GM19035 (cell line): Measurements from ENCODE around the gene DNPEP.
"Not testable (repeated sequence)": the region's sequence is repeated elsewhere in the genome, so short reads cannot be mapped to it uniquely, and the experiment has no call there.

ENCODE experiments used
- ATAC-seq: cut with Tn5 transposase; IDR thresholded peaks from one replicate; pipeline ENCODE4 v1.9.1; 2021; ENCODE audit not compliant: unreplicated experiment

Gene DNPEP

DNA sequence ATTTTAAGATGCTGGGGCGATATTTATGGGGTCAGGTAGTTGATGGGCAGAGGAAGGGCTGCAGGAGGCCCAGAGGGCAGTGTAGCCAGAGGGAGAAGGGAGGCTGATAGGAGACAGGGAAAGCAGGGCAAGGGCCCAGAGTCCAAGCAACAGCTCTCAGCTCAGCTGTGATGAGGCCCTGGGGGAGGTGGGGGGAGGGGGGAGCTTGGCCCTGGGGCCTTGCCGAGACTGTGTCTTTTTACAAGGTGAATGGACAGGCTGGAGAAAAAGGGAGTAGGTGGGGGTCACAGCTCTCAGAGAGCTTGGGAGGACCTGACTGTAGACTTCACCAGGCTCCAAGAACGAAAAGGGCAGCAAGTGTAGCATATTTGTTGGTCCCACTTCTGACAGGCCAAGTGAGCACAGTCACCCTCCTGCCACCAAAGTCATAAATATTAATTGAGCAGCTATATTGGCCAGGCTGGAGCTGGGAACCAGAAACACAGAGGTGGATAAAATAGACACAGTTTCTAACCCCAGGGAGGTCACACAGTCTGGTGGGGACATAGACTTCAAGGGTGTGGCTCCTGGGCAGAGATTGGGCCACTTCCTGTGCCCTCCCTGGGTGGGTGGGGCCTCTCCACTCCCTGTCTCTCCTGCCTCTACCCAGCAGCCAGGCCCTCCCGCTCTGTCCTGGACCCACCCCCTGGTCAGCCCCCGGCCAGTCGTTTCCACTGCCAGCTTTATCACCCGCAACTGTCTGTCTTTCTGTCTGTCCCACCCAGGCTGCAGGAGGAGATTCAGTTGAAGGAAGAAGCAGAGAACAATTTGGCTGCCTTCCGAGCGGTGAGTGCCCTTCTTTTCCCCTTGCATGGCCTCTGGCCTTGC, 31.9 kb upstream of the DNPEP start:
- no peak for ATAC-seq

DNA sequence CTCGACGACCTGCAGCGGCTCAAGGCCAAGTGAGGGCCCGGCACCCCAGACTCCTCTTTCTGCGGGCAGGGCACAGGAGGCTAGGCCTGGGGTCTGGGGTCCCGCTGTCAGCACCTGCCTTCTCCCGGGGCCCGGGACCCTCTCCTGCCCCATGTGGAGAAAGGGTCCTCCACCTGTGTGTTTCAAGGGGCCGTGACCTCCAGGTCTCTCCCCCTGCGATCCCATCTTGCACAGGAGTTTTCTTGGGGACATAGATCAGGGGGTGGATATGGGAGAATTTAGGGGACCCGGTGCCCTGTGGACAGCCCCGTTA, 31.3 kb upstream of the DNPEP start:
- no peak for ATAC-seq

DNA sequence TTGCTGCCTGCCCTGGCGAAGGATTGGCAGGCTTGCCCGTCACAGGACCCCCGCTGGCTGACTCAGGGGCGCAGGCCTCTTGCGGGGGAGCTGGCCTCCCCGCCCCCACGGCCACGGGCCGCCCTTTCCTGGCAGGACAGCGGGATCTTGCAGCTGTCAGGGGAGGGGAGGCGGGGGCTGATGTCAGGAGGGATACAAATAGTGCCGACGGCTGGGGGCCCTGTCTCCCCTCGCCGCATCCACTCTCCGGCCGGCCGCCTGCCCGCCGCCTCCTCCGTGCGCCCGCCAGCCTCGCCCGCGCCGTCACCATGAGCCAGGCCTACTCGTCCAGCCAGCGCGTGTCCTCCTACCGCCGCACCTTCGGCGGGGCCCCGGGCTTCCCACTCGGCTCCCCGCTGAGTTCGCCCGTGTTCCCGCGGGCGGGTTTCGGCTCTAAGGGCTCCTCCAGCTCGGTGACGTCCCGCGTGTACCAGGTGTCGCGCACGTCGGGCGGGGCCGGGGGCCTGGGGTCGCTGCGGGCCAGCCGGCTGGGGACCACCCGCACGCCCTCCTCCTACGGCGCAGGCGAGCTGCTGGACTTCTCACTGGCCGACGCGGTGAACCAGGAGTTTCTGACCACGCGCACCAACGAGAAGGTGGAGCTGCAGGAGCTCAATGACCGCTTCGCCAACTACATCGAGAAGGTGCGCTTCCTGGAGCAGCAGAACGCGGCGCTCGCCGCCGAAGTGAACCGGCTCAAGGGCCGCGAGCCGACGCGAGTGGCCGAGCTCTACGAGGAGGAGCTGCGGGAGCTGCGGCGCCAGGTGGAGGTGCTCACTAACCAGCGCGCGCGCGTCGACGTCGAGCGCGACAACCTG, 30.7 kb upstream of the DNPEP start, which contains the start of gene DES:
TSS of gene DES (plus strand) at position 223 of the 857 bp plus-strand sequence. CDS start at position 309, 86 bp downstream.
- ATAC-seq: no peak

DNA sequence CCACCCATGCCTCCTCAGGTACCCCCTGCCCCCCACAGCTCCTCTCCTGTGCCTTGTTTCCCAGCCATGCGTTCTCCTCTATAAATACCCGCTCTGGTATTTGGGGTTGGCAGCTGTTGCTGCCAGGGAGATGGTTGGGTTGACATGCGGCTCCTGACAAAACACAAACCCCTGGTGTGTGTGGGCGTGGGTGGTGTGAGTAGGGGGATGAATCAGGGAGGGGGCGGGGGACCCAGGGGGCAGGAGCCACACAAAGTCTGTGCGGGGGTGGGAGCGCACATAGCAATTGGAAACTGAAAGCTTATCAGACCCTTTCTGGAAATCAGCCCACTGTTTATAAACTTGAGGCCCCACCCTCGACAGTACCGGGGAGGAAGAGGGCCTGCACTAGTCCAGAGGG, 29.7 kb upstream of the DNPEP start:
- no peak for ATAC-seq

DNA sequence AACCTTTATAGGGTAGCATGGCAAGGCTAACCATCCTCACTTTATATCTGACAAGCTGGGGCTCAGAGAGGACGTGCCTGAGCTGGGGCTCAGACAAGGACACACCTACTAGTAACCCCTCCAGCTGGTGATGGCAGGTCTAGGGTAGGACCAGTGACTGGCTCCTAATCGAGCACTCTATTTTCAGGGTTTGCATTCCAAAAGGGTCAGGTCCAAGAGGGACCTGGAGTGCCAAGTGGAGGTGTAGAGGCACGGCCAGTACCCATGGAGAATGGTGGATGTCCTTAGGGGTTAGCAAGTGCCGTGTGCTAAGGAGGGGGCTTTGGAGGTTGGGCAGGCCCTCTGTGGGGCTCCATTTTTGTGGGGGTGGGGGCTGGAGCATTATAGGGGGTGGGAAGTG, 29.2 kb upstream of the DNPEP start:
- no peak for ATAC-seq

DNA sequence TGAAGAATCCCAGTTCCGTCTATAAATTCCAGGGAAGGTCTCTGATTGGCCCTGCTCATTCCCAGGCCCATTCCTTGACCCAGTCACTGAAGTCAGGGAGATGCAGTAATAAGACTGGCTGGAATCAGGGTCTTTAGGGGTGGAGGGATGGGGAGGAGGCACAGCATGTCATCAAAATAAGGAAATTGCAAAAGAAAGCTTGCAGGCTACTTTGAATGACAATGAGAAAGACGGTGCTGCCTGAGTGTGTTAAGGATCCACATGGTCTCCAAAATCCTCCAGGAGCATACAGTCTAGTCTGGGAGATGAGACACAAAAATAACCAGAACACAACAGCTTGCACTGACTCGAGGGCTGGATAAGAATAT, 28.5 kb upstream of the DNPEP start:
- no peak for ATAC-seq

DNA sequence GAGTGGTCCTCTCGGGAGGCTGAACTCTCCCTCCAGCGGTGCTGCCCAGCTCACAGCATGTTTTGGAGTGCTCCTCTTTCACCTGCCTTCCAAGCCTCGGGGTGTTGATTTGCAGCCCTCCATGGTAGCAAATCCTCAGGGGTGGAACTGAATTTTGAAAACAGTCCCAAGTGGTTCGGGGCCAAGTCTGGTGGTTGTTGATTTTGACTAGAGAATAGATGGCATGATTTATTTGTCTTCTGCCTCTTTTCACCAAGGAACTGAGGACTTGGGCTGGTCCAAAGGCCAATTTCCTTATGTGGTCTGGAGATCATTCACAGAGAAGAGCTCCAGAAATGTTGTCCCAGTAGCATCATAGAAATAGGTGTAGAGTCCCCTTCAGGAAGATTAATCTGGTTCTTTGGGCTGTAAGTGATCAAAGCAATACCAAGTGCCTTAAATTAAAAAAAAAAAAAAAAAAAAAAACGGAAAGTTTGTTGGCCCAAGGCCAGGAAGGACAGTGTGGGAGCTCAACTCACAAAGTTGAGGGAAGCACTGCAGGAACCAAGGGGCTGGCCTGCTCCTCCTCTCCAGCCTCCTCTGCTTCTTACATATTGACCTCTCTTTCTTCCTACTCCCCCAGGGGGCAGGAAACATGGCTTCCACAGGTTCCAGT, 28.0 kb upstream of the DNPEP start:
- no peak for ATAC-seq

DNA sequence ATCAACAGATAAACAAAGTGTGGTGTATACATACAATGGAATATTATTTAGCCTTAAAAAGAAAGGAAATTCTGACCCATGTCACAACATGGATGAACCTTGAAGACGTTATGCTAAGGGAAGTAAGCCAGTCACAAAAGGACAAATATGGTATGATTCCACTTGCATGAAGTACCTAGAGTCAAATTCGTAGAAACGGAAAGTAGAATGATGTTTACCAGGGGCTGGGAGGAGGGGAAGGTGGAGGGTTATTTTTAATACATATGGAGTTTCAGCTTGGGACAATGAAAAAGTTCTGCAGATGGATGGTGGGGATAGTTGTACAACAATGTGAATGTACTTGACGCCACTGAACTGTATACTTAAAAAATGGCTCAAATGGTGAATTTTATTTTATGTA, 27.1 kb upstream of the DNPEP start:
- no peak for ATAC-seq

DNA sequence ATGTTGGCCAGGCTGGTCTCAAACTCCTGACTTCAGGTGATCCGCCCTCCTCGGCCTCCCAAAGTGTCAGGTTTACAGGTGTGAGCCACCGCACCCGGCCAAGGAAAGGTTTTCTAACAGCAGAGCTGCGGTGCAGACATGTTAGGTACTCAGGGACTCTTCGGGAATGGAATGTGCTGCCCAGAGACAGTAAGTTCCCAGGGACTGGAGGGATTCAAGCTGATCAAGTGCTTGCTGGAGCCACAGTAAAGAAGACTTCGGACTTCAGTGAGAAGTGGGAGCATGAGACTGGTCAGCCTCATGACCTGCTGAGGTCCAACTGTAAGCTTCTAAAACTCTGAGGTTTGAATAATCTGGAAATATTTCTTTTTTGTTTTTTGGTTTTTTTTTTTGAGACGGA, 22.7 kb upstream of the DNPEP start:
- ATAC-seq: no peak

DNA sequence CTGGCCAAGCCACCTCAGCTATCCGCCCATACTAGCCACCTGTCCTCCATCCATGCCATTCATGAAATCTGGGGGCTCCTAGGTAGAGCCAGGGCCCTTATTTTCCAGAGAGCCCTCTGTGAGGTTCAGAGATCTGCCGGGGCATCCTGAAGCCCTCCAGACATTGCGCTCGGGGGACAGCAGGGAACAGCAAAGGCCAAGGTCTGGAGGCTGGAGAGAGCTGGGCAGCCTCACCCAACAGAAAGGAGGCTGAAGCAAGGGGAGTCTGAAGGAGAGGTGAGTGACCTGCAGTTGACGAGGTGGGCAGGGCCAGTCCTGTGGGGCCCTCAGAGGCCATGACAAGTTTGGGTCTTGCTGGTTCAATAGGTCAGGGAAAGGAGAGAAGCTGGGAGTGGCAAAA, 21.9 kb upstream of the DNPEP start:
- no peak for ATAC-seq

DNA sequence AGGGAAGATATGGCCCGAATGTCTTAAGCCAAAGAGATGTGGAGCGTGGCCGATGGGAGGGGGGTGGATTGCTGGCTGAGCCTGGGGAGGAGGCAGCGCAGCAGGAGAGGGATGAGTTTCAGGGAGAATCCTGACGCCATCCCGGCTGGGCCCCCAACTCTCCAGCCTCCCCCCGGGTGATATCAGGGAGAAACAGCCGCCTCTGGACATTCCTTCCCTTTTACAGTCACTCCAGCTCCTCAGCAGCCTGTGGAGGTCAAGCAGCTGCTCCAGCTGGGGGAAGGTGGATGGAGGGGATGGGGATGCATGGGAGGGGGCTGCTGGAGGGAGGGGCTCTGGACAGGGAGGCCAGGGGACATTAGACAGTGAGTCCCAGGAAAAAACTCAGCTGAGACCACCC, 20.9 kb upstream of the DNPEP start:
- ATAC-seq: no peak

DNA sequence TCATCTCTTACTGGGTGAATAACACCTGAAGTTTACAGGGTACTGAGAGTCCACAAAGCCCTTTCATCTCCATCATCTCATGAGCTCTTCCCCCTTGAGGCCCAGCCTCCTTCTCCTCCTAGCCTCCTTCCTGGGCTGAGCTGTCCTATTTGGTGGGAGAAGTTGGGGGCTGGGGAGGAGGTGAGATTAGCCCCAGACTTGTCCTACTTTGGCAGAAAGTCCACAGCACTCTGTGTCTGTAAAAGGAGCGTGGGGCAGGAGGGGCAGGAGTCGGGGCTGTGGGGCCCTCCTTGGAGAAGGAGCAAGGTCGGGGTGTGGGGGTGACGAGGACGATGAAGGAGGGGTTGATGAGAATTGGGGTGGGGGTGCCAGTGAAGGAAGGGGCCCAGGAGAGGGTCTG, 20.5 kb upstream of the DNPEP start:
- ATAC-seq: no peak

DNA sequence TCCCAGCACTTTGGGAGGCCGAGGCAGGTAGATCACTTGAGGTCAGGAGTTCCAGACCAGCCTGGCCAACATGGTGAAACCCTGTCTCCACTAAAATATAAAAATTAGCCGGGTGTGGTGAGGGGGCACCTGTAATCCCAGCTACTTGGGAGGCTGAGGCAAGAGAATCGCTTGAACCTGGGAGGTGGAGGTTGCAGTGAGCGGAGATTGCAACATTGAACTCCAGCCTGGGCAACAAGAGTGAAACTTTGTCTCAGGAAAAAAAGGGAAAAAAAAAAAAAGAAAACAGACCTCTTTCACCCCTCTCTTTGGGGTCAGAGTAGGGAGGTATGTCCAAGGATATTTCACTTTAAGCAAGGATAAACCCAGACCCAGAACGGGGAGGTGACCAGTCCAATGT, 19.6 kb upstream of the DNPEP start:
- ATAC-seq: not testable (repeated sequence)

DNA sequence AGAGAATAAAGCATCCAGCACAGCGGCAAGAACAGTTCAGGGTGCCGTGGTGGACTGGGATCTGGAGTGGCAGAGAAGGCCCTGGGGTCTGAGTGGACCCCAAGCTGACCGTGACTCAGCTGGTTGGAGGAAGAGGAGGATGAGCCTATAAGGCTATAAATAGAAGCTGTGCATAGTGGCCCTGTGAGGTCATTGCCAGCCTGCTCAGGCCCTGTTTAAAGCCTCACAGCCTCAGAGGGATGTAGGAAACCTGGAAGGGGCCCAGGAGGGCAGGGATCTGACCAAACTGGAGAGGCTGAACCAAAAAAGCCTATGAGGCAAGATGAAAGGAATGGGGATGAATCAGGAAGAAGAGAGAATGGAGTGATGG, 19.1 kb upstream of the DNPEP start:
- ATAC-seq: no peak

DNA sequence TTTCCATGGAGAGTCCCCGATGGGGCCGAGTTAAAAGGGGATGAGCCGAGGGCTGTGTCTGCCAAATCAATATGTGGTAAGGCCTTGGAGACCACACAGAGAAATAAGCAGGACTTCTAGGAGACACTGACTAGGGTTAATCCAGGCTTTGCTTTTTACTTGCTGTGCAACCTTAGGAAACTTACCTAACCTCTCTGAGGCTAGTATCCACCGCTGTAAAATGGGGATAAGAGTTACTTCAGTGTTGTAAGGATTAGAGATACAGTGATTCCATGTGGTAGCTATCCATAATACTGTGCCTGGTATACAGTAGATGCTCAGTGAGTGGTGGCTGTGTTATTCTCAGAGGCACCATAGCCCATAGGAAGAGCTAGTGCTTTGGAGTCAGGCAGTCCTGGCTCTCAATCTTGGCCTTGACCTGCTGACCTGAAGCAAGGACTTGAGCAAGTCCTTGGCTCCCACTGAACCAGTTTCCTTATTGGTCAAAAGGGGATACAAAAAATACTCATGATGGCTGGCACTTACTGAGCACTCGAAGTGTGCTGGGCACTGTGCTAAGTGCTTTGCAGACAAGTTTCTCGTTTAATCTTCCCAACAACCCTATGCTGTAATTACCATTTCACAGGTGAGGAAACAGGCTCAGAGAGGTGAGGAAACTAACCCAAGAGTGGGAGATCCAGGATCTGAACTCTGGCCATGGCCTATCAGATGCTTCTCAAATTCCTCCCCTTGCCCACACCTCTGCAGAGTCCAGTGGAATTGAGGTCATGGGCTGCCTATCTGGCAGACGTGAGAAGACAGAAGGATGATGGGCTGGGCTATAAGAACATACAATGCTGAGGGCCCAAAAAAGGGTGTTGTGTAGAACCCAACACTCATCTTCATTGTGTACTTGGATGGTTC, 18.5 kb upstream of the DNPEP start:
- ATAC-seq: no peak

DNA sequence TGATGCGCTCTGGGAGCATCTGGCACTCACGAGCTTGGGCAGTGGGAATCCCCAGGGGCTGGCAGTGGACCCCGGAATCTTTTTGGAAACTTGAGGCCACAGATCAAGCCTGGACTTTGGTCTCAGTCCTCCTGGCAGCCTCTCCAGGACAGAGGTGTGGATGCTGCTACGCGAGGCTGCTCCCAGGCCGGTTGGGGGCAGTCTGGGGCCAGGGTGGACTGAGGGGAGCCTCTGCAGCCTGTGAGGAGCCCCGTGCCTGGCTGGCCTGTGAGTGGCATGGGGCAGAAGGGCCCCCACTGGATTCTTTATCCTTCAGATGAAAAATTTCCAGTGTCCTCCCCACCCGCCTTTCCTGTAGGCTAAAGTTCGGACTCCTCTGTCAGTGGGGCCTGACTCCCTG, 17.7 kb upstream of the DNPEP start:
- no peak for ATAC-seq

DNA sequence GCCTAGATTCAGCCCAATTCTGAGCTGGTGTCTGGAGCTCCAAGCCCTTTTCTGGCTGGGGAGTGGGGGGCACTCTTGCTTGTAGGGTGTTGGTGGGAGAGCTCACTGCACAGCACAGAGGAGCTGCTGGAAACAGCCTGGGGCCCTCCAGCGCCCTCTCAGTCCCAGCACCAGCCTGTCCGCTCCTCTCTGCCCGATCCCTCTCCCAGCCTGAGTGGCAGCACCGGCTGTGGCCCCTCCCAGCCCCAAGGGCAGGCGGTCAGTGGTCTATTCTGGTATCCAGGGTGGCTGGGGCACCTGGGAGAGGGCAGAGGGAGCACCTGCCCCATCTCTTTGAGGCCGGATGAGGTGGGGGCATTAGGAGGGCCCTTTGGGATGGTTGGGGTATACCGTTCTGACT, 17.2 kb upstream of the DNPEP start:
- no peak for ATAC-seq

DNA sequence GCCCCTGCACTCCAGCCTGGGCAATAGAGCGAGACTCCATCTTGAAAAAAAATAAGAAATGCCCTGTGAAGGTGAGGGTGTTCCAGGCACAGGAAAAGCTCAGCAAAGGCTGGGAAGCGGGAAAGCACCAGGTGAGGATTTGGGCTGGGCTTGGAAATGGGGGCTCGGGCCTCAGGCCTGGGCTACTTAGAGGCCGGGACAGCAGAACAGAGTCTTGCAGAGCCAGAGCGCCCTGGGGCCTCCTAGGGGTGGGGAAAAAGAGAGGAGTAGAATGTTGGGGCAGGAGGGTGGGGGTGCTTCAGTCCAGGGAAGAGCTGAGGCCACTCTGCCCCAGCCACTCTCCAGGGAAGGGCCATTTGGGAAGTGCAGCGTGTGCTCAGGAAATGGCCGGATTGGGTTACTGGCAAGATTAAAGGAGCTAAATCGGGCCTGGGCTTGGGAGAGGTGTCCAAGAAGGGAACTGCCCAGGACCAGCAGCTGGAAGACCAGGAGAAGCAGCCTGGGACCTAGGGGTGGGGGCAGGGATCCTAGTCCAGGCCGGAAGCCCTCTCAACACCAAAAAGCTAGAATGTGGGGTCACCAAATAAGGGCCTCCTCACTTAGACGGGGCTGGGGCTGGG, 16.7 kb upstream of the DNPEP start:
- no peak for ATAC-seq

DNA sequence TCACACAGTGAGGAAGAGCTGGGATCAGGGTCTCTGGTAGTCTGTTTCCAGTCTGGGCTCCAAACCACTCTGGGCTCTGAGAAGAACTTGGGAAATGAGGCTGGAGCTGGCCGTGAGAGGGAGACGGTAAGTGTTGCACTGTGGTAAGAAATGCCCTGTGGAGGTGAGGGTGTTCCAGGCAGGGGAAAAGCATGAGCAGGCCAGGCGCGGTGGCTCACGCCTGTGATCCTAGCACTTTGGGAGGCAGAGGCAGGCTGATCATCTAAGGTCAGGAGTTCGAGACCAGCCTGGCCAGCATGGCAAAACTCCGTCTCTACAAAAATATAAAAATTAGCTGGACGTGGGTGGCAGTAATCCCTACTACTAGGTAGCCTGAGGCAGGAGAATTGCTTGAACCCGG, 16.1 kb upstream of the DNPEP start:
- no peak for ATAC-seq
